Ecto neural progenitor cell (in vitro differentiated cells): ENCODE results near the gene CTSK.

ENCODE experiments used
- DNase-seq: peaks from one replicate; pipeline ENCODE4 v3.0.0-alpha.2; 2018; ENCODE audit warnings: low spot score

The CTSK gene

GRCh38 chr1:150760013-150760412, 48.0 kb downstream of the CTSK start:
- DNase-seq: no peak

- no peak for DNase-seq
Observed at GRCh38 chr1:150753416-150753815, 54.6 kb downstream of the CTSK start.

GRCh38 chr1:150751443-150751842, 56.6 kb downstream of the CTSK start:
- DNase-seq: no peak

- DNase-seq: no peak
Observed at GRCh38 chr1:150749720-150750311, 58.2 kb downstream of the CTSK start.

DNA sequence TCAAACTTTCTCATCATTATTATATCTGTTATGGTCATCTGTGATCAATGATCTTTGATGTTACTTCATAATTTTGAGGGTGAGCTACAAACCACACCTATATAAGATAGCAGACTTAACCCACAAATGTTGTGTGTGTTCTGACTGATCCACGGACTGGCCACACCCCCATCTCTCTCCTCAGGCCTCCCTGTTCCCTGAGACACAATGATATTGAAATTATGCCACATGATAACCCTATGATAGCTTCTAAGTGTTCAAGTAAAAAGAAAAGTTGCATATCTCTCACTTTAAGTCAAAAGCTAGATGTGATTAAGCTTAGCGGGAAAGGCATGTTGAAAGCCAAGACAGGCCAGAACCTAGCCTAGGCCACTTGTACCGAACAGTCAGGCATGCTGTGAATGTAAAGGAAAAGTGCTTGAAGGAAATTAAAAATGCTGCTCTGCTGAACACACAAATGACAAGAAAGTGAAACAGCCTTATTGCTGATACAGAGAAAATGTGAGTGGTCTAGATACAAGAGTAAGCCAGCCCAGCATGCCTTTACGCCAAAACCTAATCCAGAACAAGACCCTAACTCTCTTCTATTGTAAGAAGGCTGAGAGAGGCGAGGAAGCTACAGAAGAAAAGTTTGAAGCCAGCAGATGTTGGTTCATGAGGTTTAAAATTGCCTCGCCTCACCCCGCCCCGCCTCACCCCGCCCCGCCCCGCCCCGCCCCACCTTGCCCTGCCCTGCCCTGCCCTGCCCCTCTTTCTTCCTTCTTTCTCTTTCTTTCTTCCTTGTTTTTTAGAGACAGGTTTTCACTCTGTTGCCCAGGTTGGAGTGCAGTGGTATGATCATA, 59.0 kb downstream of the CTSK start:
- no peak for DNase-seq
